UCSD-AML1 (cell line): ENCODE data around the gene PRDM1.
A peak's percentile ranks its signal among the peaks of the same experiment; 100 is the strongest.

Source experiments
- DNase-seq: peaks from one replicate; lab custom pipeline; 2025; ENCODE audit not compliant: unreplicated experiment; lab: John Stamatoyannopoulos, UW

The PRDM1 gene

DNA sequence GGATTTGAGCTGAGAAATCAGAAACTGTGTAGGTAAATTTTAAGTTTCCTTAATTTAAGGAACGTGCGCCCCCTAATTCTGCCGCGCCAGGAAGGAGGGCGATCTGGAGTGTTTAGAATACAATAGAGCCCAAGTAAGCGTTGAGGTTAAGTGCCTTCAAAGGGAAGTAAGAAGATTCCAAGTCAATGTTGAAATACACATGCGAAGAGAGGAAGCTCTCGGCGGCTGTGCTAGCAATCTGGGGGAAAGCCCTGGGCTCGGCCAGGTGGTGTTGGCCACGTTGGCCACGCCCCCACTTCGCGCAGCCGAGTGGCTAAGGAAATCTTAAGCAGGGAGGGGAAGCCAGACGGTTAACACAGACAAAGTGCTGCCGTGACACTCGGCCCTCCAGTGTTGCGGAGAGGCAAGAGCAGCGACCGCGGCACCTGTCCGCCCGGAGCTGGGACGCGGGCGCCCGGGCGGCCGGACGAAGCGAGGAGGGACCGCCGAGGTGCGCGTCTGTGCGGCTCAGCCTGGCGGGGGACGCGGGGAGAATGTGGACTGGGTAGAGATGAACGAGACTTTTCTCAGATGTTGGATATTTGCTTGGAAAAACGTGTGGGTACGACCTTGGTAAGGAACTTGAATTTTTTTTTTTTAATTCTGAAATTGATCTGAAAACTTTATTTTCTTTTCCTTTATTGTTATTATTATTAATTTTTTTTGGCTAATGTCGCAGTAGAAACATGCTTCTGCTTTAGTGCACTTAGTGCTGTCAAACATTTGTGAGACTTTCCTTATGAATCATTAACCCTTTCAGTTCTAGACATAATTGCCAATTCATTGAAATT lies at the start of gene PRDM1:
Gene PRDM1, plus strand, starts transcription at position 353 of the 830 bp plus-strand sequence. Its CDS starts 218 bp downstream, at position 571.
- DNase-seq: peak; percentile 82

GRCh38 chr6:106037060-106037459 lies 49.1 kb upstream of the PRDM1 start:
- no peak for DNase-seq

DNA sequence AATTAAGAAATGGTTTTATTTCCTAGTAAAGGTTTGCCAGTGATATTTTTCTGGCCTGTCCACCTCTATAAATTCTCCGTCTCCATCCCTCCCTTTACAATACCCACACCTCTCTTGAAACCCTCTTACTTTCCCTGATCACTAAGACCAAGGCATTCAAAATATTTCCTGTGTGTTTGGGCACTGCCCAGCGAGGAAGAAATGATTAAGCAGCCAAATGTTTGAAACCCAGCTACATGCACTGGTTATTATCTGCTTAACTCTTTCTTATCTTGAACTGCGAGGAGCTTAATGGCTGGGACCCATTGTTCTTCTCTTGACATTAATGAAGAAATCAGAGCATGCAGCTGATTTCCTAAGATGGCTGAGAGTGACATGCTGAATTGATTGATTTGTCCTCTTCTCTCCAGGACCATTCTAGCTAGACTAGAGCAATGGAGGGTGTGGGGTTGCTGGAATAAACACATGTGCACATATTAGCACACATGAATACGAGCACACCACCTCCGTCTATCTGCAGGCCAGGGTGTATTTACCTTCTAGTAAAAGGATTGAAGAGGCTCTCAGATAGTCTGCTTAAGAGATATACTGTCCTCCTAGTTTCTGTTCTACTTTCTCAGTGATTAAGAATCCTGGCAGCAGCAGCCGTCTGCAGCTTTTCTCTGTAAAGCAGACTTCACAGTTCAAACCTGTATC lies 46.1 kb upstream of the PRDM1 start:
- DNase-seq: no peak

DNA sequence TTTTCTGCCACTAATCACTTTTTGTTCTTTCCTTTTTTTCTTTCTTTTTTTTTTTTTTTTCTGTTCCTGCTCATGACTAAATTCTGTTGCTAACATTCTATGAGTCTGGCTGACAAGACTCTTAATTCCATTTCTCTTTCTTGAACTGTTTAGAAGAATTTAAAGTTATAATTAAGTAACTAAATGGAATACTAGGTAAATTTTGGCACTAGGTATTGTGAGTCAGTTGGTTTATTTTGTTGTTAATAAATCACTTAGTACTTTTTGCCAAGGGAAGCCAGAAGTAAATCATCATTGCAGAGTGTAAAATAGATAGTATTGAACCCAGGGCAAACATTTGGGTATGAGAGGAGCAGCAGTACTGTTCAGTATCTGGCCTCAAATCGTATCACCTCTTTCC lies 42.0 kb upstream of the PRDM1 start:
- no peak for DNase-seq

- no peak for DNase-seq
These were observed 41.1 kb upstream of the PRDM1 start for GRCh38 chr6:106045077-106045476.

GRCh38 chr6:106046116-106046853 lies 39.9 kb upstream of the PRDM1 start:
- DNase-seq: no peak

DNA sequence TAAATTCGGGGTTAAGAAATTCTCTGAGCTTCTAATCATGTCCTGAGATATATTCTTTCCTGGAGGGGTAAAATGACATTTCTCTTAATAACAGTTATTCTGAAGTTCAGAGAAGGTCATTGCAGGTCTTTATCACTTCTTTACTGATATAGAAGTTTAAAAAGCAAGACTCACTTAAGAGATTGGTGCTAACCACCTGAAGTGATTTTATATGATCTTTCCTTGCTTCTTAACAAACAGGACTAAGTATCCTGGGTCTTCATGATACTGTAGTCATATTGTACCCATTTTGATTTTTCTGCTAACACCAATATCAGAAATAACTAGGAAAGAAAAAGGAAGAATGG lies 39.3 kb upstream of the PRDM1 start:
- no peak for DNase-seq

DNA sequence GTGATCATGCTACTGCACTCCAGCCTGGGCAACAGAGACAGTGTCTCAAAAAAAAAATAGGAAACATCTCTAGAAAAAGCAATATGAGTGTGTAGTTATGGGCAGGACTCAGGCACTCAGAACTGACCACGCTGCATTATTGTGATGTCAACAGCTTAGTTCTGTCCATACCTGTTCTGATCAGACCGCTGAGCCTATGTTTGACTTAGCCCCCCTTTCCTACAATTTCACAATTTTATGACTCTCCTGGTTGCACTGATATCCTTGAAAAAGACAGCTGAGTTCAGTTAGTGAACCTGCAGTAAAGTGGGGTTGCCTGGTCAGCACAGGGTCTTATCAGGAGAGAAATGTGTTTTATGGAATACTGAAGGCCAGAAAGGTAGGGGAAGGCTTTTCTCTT lies 37.8 kb upstream of the PRDM1 start:
- no peak for DNase-seq

DNA sequence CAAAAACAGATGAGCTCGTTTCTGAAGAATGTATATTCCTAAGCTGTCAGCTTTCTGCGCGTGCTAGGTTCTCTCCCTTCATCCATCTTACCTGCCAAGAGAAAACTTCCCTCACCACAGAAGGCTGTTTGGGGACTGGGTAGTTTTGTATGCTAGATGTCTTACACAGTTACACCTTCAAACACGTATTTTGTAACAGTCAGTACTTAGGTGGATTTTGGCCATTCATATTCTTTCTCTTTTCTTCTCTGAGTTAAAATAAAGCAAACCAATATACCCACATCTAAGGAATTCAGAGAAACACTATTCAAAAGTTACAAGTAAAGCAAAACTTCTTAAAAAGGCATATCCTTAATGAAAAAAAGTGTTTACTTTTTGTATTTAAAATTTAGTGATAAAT lies 35.6 kb upstream of the PRDM1 start:
- DNase-seq: no peak

- no peak for DNase-seq
These were observed 34.9 kb upstream of the PRDM1 start for GRCh38 chr6:106051226-106051625.

DNA sequence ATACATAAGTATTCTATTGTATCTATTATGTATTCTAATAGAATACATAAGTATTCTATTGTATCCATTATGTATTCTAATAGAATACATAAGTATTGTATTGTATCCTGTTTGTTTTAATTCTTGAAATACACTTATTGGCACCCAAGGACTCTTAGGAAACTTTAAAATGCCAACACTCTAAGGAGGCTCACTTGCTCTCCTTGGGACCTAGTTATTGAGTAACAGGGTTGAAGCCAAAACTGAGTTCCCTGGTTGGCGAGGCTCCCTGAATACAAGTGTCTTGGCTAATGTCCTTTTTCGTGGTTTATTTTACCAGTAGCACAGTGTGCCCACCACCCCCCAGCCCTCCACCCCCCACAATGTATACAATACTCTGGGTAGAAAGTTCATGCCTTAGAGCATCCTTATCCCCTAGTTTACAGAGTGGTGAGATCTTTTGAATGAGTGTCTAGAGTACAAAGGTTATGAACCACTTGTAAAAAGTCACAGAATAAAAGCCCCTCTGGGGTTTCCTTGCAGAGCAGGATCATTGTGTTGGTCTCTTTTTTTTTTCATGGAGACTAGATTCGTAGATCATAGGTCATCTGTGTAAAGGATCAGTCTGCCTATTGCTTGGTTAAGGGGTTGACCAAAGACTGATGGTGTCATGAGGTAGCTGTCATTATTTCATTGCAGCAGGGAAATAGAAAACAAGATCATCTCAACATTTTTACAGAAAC lies 32.5 kb upstream of the PRDM1 start:
- no peak for DNase-seq

GRCh38 chr6:106055489-106055888 lies 30.6 kb upstream of the PRDM1 start:
- no peak for DNase-seq

DNA sequence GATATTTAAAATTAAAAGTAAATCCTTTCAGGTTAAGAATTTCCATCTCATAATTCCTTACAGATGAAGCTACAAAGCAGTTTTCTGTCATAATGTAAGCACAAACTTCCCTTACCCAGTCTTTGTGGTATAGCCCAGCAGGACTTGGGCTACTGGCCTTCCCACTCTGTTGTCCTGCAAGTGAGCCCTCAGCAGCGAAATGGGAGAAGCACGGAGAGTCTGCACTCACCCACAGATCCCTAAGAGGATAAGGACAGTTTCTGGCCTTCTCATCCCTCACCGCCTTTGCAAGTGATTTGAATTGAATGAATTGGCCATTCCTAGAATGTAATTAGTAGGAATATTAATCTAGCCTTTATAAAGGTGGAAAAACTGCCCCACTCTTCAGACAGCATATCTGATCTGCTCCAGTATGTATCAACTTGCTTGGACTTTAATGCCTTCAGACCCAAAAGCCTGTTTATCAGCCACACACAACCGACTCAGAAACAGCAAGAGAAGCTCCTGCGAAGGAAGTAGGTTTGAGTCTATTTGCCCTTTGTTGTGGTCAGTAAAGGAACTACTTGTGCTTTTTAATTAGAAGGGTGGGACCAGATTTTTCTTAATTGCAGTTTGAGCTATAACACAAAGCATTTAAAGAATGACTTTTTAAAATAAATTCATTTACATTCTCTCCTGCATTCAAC lies 29.9 kb upstream of the PRDM1 start:
- DNase-seq: no peak

DNA sequence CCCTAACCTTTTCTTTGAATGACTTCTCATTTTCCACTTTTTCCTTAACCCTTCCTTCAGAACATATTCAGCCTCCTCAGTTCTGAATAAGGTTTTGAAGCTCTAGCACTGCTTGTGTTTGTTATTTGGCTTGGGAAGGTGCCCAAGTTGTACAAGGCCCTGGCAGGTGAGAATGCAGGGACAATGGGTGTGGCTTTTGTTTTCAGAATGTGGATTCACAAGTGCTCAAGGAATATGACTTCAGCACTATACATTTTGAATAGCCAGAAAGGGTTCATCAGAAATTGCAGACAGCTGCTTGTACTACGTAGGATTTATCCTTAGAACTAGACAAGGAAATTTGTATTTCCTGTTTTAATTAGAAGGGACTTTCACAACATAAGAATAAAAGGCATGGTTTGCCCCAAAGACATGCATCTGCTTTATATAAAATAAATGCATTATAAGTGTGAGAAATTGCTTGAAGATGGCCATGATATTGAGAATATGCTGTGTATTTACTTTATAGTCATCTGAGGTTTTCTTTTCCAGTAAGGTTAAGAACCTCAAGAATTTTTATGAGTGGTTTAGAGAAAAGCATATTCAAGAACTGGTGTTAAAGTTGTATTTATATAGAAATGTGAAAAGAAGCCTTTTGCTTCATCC lies 29.3 kb upstream of the PRDM1 start:
- DNase-seq: no peak

DNA sequence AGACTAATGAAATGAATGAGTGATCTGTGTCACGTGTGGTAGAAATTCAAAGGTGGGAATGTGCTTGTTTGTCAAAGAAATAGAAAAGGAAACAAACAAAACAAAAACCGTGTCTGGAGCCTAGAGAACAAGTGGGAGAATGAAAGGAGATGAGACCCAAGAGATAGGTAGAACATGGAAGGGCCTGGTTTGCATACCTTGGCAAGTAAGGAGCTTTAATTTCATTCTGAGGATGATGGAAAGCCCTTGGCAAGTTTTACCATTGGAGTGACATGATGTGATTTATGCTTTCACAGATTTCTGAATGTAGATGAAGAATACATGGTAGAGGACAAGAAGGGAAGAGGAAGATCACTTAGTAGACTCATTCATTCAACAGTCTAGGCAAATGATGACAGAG lies 26.8 kb upstream of the PRDM1 start:
- no peak for DNase-seq

GRCh38 chr6:106060167-106060566 lies 26.0 kb upstream of the PRDM1 start:
- DNase-seq: no peak

GRCh38 chr6:106063448-106063850 lies 22.7 kb upstream of the PRDM1 start:
- no peak for DNase-seq

DNA sequence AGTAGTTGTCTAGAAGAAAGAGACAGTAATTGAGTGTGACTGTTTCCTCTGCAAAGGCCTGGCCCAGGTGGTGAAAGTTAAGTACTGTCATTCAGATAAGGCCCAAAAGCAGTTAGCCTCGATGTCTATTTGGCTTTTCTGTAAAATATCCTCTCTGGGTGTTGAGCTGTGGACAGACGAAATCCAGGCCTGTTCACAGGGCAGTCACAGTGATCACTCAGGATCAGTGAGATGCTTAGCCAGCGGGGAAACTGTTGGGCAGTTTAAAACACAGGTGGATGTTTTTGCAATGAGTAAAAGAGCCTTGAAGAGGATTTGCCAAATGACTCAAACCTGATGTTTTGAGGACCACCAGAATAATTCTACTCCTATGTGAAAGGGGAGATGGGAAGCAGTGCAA lies 22.0 kb upstream of the PRDM1 start:
- DNase-seq: no peak

GRCh38 chr6:106064756-106065155 lies 21.4 kb upstream of the PRDM1 start:
- no peak for DNase-seq

GRCh38 chr6:106066989-106067388 lies 19.1 kb upstream of the PRDM1 start:
- DNase-seq: no peak
